HG03520 (cell line): Measurements from ENCODE around the gene PHF12.

ENCODE experiments used
- ATAC-seq: cut with Tn5 transposase; IDR thresholded peaks from one replicate; pipeline ENCODE4 v1.9.1; 2021; ENCODE audit warnings: mild to moderate bottlenecking, moderate library complexity; ENCODE audit not compliant: unreplicated experiment

The PHF12 gene

GRCh38 chr17:28864991-28865849, 86.1 kb downstream of the PHF12 start:
- no peak for ATAC-seq

GRCh38 chr17:28863953-28864352, 87.4 kb downstream of the PHF12 start:
- ATAC-seq, result no peak

- no peak for ATAC-seq
These were observed 88.8 kb downstream of the PHF12 start for GRCh38 chr17:28862561-28862960.

GRCh38 chr17:28861393-28862203, 89.7 kb downstream of the PHF12 start:
- ATAC-seq, result no peak

- ATAC-seq, result no peak
These were observed 90.9 kb downstream of the PHF12 start for GRCh38 chr17:28860363-28860808.

- ATAC-seq, result no peak
These were observed 92.4 kb downstream of the PHF12 start for GRCh38 chr17:28858801-28859355.

GRCh38 chr17:28857905-28858800, 93.2 kb downstream of the PHF12 start:
- no peak for ATAC-seq

- ATAC-seq, result no peak
These were observed 95.2 kb downstream of the PHF12 start for GRCh38 chr17:28856028-28856574.

- ATAC-seq, result no peak
These were observed 96.0 kb downstream of the PHF12 start for GRCh38 chr17:28855336-28855679.
